ENCODE results near the gene OTUD1. TPM values are rescaled to one million over a fixed set of nuclear protein-coding genes. Genes with fewer than 3 reads are reported as not detected.

Gene OTUD1
- total and polyA plus RNA-seq, 8 donors, result 12.0 to 21.6 (median 14.6) TPM

DNA sequence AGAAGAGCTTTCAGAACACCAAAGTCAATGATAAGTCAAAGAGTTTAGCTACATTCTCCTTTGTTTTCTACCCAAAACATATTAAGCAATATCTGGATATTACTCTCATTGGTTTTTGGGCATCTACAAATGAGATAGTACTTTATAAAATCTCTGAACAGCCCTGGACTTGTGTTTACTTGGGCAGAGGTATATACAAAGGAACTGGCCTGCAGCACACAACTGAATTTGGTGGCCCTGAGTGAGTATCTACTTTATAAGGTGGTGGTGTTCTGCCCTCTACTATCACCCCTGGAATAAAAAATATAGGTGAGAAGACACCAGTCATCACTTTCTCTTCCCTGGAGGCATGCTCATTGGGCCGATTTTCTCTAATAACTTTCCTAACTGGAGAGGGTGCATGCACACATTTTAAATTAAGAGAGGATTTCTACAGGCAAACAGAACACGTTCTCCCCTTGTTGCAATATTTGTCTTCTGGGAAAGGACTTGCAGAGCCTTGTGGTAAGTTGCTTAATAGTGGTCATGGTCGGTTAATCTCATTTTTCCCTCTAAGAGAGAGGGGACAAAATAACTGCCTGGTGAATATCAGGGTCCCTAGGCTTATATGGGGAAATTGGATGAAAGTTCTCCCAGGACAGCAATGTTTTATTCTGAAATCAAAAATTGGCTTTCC lies 41.1 kb downstream of the OTUD1 start:
- intact Hi-C loops (cut with DNase I), result no loop called here
- Histone ChIP-seq H3K27me3 (no peaks in the 10 kb centered on the region), H3K4me1 (peaks cover 0 to 9% of the 10 kb centered on the region in 2 donors), H3K36me3 (no peaks in the 10 kb centered on the region), H3K27ac (no peak overlapping the region), H3K9me3 (no peaks in the 10 kb centered on the region), H3K4me3 (no peak overlapping the region)
- no peak for DNase-seq
- ATAC-seq, result no peak
- TF ChIP-seq, protein P1, sequence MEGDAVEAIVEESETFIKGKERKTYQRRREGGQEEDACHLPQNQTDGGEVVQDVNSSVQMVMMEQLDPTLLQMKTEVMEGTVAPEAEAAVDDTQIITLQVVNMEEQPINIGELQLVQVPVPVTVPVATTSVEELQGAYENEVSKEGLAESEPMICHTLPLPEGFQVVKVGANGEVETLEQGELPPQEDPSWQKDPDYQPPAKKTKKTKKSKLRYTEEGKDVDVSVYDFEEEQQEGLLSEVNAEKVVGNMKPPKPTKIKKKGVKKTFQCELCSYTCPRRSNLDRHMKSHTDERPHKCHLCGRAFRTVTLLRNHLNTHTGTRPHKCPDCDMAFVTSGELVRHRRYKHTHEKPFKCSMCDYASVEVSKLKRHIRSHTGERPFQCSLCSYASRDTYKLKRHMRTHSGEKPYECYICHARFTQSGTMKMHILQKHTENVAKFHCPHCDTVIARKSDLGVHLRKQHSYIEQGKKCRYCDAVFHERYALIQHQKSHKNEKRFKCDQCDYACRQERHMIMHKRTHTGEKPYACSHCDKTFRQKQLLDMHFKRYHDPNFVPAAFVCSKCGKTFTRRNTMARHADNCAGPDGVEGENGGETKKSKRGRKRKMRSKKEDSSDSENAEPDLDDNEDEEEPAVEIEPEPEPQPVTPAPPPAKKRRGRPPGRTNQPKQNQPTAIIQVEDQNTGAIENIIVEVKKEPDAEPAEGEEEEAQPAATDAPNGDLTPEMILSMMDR (IDR thresholded peaks at IDR 0.05), result no peak

GRCh38 chr10:23481363-23481961 lies 42.6 kb downstream of the OTUD1 start:
- intact Hi-C loops (cut with DNase I), result no loop called here
- H3K27me3 ChIP-seq, result no peaks in the 10 kb centered on the region
- no peak overlapping the region for H3K4me3 ChIP-seq
- TF ChIP-seq, protein P1 (IDR thresholded peaks at IDR 0.05), result no peak
- H3K4me1 ChIP-seq, result peaks cover 0 to 9% of the 10 kb centered on the region in 2 donors
- DNase-seq, result no peak
- ATAC-seq, result no peak
- no peaks in the 10 kb centered on the region for H3K36me3 ChIP-seq
- no peak overlapping the region for H3K27ac ChIP-seq
- no peaks in the 10 kb centered on the region for H3K9me3 ChIP-seq

- intact Hi-C loops (cut with DNase I), result no loop called here
- DNase-seq (no peak), ATAC-seq (no peak)
- Histone ChIP-seq H3K27ac (no peak overlapping the region), H3K27me3 (no peaks in the 10 kb centered on the region), H3K4me1 (no peaks in the 10 kb centered on the region), H3K36me3 (no peaks in the 10 kb centered on the region), H3K9me3 (no peaks in the 10 kb centered on the region), H3K4me3 (no peak overlapping the region)
- TF ChIP-seq, protein P1 (IDR thresholded peaks at IDR 0.05), result no peak
Measured at GRCh38 chr10:23490115-23490514, 51.2 kb downstream of the OTUD1 start.

Small RNA genes lying within 50 kb of the gene (microRNA-seq; reads per million reads assigned to microRNA genes)
- gene MIR1254-2, result 0 reads per million in 2 donors

Other genes with a start within 250 kb of the OTUD1 start
- gene PTF1A, start 246.8 kb upstream of the OTUD1 start, total RNA-seq, result not detected
- gene PTF1A, start 246.8 kb upstream of the OTUD1 start, polyA plus RNA-seq (ENCODE audit: insufficient read length in 6 of 6), result under 1 TPM in 1 of 6 donors, not detected in 5; 0.30 TPM
- under 1 TPM; 0.68 to 0.93 TPM for gene C10orf67, start 94.3 kb upstream of the OTUD1 start, total RNA-seq
- under 1 TPM; 0.29 to 0.76 (median 0.49) TPM for gene C10orf67, start 94.3 kb upstream of the OTUD1 start, polyA plus RNA-seq (ENCODE audit: insufficient read length in 6 of 6)

All from left lung (tissue), 10 donors.